Esophagus muscularis mucosa (tissue), 4 donors: ENCODE results near the gene ARL14EPL. TPM values are rescaled to one million over a fixed set of nuclear protein-coding genes. Genes with fewer than 3 reads are reported as not detected.

Experiments used
- DNase-seq: peaks from one replicate; pipeline ENCODE4 v3.0.0-alpha.2; 2017; ENCODE audit errors: extremely low spot score
- H3K27ac ChIP-seq, 4 donors: fragments of 200-600 bp; sonication (generic); replicated peaks in 1 of 4; 1 replicate in 3 of 4; 2 replicates in 1 of 4; pipeline ENCODE4 v1.5.1; 2016 to 2019; ENCODE audit warnings: mild to moderate bottlenecking in 1 of 4
- H3K27me3 ChIP-seq, 4 donors: fragments of 200-600 bp; sonication (generic); one replicate each; pipeline versions ENCODE4 v1.5.1 to v1.6.0; 2016 to 2019
- H3K36me3 ChIP-seq, 4 donors: fragments of 200-600 bp; sonication (generic); one replicate each; pipeline ENCODE4 v1.5.1; 2016 to 2019
- H3K4me1 ChIP-seq, 4 donors: fragments of 200-600 bp; sonication (generic); one replicate each; pipeline ENCODE4 v1.5.1; 2016 to 2019
- H3K4me3 ChIP-seq, 4 donors: fragments of 200-600 bp; sonication (generic); 1 replicate in 2 of 4; 2 replicates in 2 of 4; pipeline ENCODE4 v1.5.1; 2016 to 2019; ENCODE audit warnings: mild to moderate bottlenecking in 4 of 4, moderate library complexity in 1 of 4
- H3K9me3 ChIP-seq, 4 donors: fragments of 200-600 bp; sonication (generic); 1 replicate in 3 of 4; 2 replicates in 1 of 4; pipeline ENCODE4 v1.5.1; 2016 to 2019
- EP300 ChIP-seq: sonication (generic); formaldehyde crosslinking; IDR thresholded peaks from one replicate; pipeline ENCODE4 v1.6.1; 2017; ENCODE audit warnings: antibody characterized with exemption
- POLR2A ChIP-seq: fragments of 450-650 bp; IDR thresholded peaks from one replicate; pipeline ENCODE4 v1.6.1; 2017; ENCODE audit warnings: antibody characterized with exemption, moderate library complexity, mild to moderate bottlenecking, low read depth
- POLR2AphosphoS5 ChIP-seq, 2 donors: sonication (generic); formaldehyde crosslinking; IDR thresholded peaks; one replicate each; pipeline ENCODE4 v1.6.1; 2017; ENCODE audit warnings: antibody characterized with exemption in 2 of 2
- WGBS: methylation state at CpG from one replicate; pipeline ENCODE4 v1.1.5; 2018; 5-methylcytosine and 5-hydroxymethylcytosine counted together
- intact Hi-C: fragments of 100-400 bp; cut with DNase I; formaldehyde crosslinking; loops from one replicate; pipeline ENCODE4 v1.15.1; 2023
- total RNA-seq, 4 donors: library from RNA; depleted of rRNA; stranded (reverse); fragments of >200 nt; gene quantifications; one replicate each; pipeline versions ENCODE4 v1.1.0 to v1.2.1, GENCODE V29; 2016
- TF ChIP-seq, protein P1 (sequence below), 3 experiments: fragments of 200-600 bp in 2 of 3; fragments of 450-650 bp in 1 of 3; sonication (generic) in 2 of 3; IDR thresholded peaks; one replicate each; pipeline ENCODE4 v1.5.1; 2017 to 2019; ENCODE audit warnings: antibody characterized with exemption in 3 of 3, mild to moderate bottlenecking in 2 of 3, moderate library complexity in 1 of 3

ARL14EPL gene
- total RNA-seq, 4 donors from 2014 or later, result not detected

DNA sequence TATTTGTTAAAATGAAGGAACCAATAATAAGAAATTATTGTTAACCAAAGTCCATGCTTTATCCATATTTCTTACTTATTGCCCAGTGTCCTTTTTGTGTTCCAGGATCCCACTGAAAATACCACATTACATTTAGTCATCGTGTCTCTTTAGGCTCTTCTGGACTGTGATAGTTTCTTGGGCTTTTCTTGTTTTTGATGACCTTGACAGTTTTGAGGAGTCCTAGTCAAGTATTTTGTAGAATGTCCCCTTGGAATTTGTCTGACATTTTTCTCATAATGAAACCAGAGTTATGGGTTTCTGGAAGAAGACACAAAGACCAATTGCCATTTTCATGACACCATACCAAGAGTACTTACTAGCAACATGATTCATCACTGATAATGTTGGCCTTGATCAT is 38.9 kb downstream of the ARL14EPL start:
- no peak overlapping the region for H3K27ac ChIP-seq
- DNase-seq, result no peak
- H3K4me3 ChIP-seq, result no peak overlapping the region
- peaks cover 0 to 9% (median 0%) of the 10 kb centered on the region in 4 donors for H3K27me3 ChIP-seq
- no peak for TF ChIP-seq EP300
- no peak for TF ChIP-seq POLR2AphosphoS5 (IDR thresholded peaks at IDR 0.05)
- TF ChIP-seq, protein P1, sequence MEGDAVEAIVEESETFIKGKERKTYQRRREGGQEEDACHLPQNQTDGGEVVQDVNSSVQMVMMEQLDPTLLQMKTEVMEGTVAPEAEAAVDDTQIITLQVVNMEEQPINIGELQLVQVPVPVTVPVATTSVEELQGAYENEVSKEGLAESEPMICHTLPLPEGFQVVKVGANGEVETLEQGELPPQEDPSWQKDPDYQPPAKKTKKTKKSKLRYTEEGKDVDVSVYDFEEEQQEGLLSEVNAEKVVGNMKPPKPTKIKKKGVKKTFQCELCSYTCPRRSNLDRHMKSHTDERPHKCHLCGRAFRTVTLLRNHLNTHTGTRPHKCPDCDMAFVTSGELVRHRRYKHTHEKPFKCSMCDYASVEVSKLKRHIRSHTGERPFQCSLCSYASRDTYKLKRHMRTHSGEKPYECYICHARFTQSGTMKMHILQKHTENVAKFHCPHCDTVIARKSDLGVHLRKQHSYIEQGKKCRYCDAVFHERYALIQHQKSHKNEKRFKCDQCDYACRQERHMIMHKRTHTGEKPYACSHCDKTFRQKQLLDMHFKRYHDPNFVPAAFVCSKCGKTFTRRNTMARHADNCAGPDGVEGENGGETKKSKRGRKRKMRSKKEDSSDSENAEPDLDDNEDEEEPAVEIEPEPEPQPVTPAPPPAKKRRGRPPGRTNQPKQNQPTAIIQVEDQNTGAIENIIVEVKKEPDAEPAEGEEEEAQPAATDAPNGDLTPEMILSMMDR (IDR thresholded peaks at IDR 0.05), result no peak
- intact Hi-C loops, result no loop called here
- 88% methylated on average over 1 of the region's 1 CpG for WGBS
- no peaks in the 10 kb centered on the region for H3K4me1 ChIP-seq
- no peaks in the 10 kb centered on the region for H3K9me3 ChIP-seq
- no peaks in the 10 kb centered on the region for H3K36me3 ChIP-seq

DNA sequence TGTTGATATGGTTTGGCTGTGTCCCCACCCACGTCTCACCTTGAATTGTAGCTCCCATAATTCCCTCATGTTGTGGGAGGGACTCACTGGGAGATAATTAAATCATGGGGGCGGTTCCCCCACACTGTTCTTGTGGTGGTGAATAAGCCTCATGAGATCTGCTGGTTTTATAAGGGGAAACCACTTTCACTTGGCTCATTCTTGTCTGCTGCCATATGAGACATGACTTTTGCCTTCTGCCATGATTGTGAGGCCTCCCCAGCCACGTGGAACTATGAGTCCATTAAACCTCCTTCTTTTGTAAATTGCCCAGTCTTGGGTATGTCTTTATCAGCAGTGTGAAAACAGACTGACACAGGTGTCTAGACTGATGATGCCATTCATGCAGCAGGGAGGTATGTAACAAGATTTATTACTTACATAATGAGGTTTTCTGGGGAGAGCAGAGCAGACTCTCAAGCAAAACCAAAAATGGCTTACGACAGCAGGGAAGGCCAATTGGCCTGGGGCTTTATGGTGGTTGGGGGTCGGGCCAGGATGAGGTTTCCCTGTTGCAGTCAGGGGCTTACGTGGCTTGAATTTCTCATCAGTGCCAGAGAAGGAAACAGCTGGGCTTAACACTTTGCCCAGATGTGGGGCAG is 43.0 kb downstream of the ARL14EPL start:
- Histone ChIP-seq H3K36me3 (peaks cover 0 to 4% (median 2%) of the 10 kb centered on the region in 4 donors), H3K27ac (no peak overlapping the region), H3K9me3 (no peaks in the 10 kb centered on the region), H3K4me1 (no peaks in the 10 kb centered on the region), H3K4me3 (no peak overlapping the region), H3K27me3 (no peaks in the 10 kb centered on the region)
- TF ChIP-seq POLR2A (no peak), EP300 (no peak), POLR2AphosphoS5 (IDR thresholded peaks at IDR 0.05) (no peak)
- TF ChIP-seq, protein P1 (IDR thresholded peaks at IDR 0.05), result no peak
- intact Hi-C loops, result loop anchor here (5.0 kb wide), 1 partner anchor 443 kb away; no protein-coding TSS in a partner anchor
- WGBS, result 81% methylated on average over 6 of the region's 6 CpGs
- no peak for DNase-seq

DNA sequence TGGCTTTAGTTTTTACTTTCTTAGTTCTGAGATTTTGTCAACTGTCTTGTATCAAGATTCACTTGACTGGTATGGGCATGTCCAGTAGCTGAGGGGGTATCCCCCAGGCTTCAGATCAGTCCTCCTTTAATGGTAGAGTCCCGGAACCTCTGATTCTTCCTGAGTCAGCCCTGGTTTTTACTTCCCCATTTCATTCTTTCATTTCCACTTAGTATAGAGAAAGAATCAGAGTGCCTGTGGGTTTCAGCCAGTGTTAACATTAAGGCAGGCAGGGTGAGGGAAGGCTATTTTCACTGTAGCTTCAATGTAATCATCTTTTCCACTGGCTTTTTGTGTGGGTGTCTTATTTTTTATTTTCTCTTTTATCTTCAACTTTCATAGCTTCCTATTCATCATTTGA is 44.2 kb downstream of the ARL14EPL start:
- H3K36me3 ChIP-seq, result peaks cover 0 to 11% (median 2%) of the 10 kb centered on the region in 4 donors
- WGBS, result 73% methylated on average over 1 of the region's 1 CpG

DNA sequence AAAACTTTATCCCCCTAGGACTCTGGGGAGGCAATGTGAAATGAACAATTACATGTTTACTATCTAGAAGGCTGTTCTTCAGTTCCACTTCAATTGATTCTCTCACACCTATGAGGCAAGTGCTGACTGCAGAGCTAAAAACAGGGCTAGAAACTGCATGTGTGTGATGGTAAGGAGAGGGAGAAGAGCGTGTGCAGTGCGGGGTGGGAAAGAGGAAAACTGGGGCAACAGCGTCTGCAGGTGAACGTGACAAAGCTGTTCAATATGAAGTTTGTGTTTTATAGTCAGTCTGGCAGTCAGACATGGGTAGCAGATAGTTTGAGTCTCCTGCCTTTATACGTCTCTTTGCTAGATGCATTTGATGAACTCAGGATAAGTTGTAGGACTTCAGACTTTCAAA is 45.9 kb downstream of the ARL14EPL start:
- no peak for DNase-seq
- Histone ChIP-seq H3K27ac (no peak overlapping the region), H3K36me3 (peaks cover 0 to 11% (median 2%) of the 10 kb centered on the region in 4 donors), H3K27me3 (no peaks in the 10 kb centered on the region), H3K4me3 (no peak overlapping the region), H3K9me3 (no peaks in the 10 kb centered on the region), H3K4me1 (no peaks in the 10 kb centered on the region)
- intact Hi-C loops, result loop anchor here (5.0 kb wide), 1 partner anchor 446 kb away; no protein-coding TSS in a partner anchor
- TF ChIP-seq EP300 (no peak), POLR2A (no peak), POLR2AphosphoS5 (IDR thresholded peaks at IDR 0.05) (no peak)
- TF ChIP-seq, protein P1 (IDR thresholded peaks at IDR 0.05), result no peak
- WGBS, result 81% methylated on average over 5 of the region's 5 CpGs

More for the DNA sequence above, 44.2 kb downstream of the ARL14EPL start:
- DNase-seq, result no peak
- Histone ChIP-seq H3K9me3 (no peaks in the 10 kb centered on the region), H3K4me1 (no peaks in the 10 kb centered on the region), H3K4me3 (no peak overlapping the region), H3K27ac (no peak overlapping the region), H3K27me3 (no peaks in the 10 kb centered on the region)
- TF ChIP-seq, protein P1 (IDR thresholded peaks at IDR 0.05), result no peak
- TF ChIP-seq POLR2A (no peak), EP300 (no peak), POLR2AphosphoS5 (IDR thresholded peaks at IDR 0.05) (no peak)
- intact Hi-C loops, result loop anchor here (5.0 kb wide), 1 partner anchor 444 kb away; no protein-coding TSS in a partner anchor
